Activated T-helper 1 cell treated with anti-CD3 and anti-CD28 coated beads, Interleukin-12 subunit alpha, Interleukin-12 subunit beta, Interleukin-2, Interleukin-4 antibody, amounts not matched to agents 30 ng/mL and 10 ng/mL and 1 ng/mL, durations not matched to agents 14 hours and 24 hours and 36 hours (primary cell): ENCODE data around the gene TRPV5. TPM values are rescaled to one million over a fixed set of nuclear protein-coding genes. Genes with fewer than 3 reads are reported as not detected.
"Not testable (repeated sequence)": the region's sequence is repeated elsewhere in the genome, so short reads cannot be mapped to it uniquely, and the experiment has no call there.

Experiments
- DNase-seq: peaks from one replicate; pipeline ENCODE4 v3.0.0; 2021; ENCODE audit warnings: low spot score
- H3K27ac Mint-ChIP-seq: one replicate; pipeline ENCODE4 v1.8.0; 2021; ENCODE audit warnings: mild to moderate bottlenecking, mixed read lengths
- H3K27me3 Mint-ChIP-seq: one replicate; pipeline ENCODE4 v1.8.0; 2022; ENCODE audit warnings: mild to moderate bottlenecking, moderate library complexity, mixed read lengths; ENCODE audit not compliant: insufficient read depth
- H3K36me3 Mint-ChIP-seq: one replicate; pipeline ENCODE4 v1.8.0; 2021; ENCODE audit warnings: low read depth, mixed read lengths
- H3K4me1 Mint-ChIP-seq: one replicate; pipeline ENCODE4 v1.8.0; 2021; ENCODE audit warnings: low read depth, mixed read lengths
- H3K4me3 Mint-ChIP-seq: one replicate; pipeline ENCODE4 v1.8.0; 2021; ENCODE audit warnings: mild to moderate bottlenecking, moderate library complexity, mixed read lengths
- H3K9me3 Mint-ChIP-seq: one replicate; pipeline ENCODE4 v1.8.0; 2021; ENCODE audit warnings: mixed read lengths
- intact Hi-C: fragments of 100-400 bp; cut with micrococcal nuclease; formaldehyde crosslinking; loops from one replicate; pipeline ENCODE4 v1.15.1; 2024
- total RNA-seq: library from RNA; stranded (reverse); gene quantifications from 2 replicates; pipeline ENCODE4 v1.2.3, GENCODE V29; 2022

TRPV5 gene
- not detected in 2 replicates for total RNA-seq

DNA sequence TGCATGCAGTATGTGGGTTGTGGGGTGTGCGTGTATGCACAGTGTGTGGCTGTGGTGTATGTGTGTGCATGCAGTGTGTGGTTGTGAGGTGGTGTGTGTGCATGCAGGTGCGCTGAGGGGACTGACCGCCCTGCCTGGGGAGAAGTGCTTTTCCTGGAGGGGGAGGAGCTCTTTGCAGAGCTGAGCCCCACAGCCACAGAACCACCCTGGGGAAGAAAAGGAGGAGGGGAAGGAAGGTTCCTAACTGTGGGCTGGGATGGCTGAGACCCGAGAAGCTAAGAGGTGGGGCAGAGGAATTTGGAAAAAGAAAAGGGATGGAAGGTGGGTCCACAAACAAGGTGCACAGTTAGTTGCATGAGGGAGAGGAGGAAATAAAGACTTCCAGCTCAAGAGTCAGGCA is at the start of gene TRPV5:
Gene TRPV5, minus strand, starts transcription at position 123 of the 400 bp plus-strand sequence. CDS start 287 bp downstream, outside the sequence.
- no peaks in the 10 kb centered on the region for H3K9me3 Mint-ChIP-seq
- no peak within 1 kb of the TSS for H3K27ac Mint-ChIP-seq
- peaks cover 5% of the 10 kb centered on the region for H3K27me3 Mint-ChIP-seq
- H3K4me1 Mint-ChIP-seq: no peaks in the 10 kb centered on the region
- no peak within 1 kb of the TSS for H3K4me3 Mint-ChIP-seq
- H3K36me3 Mint-ChIP-seq: no peaks in the 10 kb centered on the region
- no peak for DNase-seq
- intact Hi-C loops: no loop called here

DNA sequence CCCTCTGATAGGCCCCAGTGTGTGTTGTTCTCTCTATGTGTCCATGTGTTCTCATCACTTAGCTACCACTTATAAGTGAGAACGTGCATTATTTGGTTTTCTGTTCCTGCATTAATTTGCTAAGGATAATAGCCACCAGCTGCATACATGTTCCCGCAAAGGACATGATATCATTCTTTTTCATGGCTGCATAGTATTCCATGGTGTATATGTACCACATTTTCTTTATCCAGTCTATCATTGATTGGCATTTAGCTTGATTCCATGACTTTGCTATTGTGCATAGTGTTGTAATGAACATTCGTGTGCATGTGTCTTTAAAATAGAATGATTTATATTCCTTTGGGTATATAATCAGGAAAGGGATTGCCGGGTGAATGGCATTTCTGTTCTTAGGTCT is 44.9 kb upstream of the TRPV5 start:
- DNase-seq, H3K4me1 Mint-ChIP-seq, H3K4me3 Mint-ChIP-seq, H3K27me3 Mint-ChIP-seq, H3K27ac Mint-ChIP-seq, intact Hi-C loops, H3K36me3 Mint-ChIP-seq, H3K9me3 Mint-ChIP-seq: not testable (repeated sequence)

DNA sequence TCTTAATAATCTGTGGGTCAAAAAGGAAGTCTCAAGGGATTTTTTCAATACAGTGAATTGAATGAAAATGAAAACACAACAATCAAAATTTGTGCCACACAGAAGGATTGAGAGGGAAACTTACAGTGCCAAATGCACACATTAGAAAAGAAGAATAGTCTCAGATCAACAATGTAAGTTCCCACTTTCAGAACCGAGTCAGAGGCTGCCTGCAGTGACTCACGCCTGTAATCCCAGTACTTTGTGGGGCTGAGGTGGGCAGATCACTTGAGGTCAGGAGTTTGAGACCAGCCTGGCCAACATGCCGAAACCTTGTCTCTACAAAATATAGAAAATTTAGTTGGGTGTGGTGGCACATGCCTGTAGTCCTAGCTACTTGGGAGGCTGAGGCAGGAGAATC is 41.1 kb upstream of the TRPV5 start:
- peaks cover 3% of the 10 kb centered on the region for H3K9me3 Mint-ChIP-seq
- DNase-seq: no peak
- H3K4me3 Mint-ChIP-seq: no peak overlapping the region
- no peaks in the 10 kb centered on the region for H3K4me1 Mint-ChIP-seq
- intact Hi-C loops: no loop called here
- H3K36me3 Mint-ChIP-seq: no peaks in the 10 kb centered on the region
- H3K27ac Mint-ChIP-seq: no peak overlapping the region
- H3K27me3 Mint-ChIP-seq: peaks cover 3% of the 10 kb centered on the region

DNA sequence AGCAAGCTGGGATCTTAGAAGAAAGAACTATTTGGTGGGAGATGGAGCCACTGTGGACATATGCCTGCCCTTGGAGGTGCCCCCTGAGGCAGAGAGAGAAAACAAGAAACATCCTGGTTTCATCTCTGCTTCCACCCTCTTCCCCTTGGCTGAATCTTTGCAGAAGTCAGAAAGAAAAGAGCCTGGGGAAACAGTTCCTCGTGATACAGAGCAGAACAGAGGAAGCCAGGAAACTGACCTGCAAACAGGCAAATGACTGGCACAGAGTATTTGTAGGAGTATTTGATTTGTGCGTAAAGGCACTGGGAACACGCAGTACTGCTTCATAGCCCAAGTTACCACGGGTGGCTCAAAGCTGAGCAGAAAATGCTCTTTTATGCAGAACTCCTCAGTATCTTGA is 35.6 kb upstream of the TRPV5 start:
- H3K27me3 Mint-ChIP-seq: peaks cover 8% of the 10 kb centered on the region
- H3K36me3 Mint-ChIP-seq: no peaks in the 10 kb centered on the region
- H3K27ac Mint-ChIP-seq: no peak overlapping the region
- no peaks in the 10 kb centered on the region for H3K4me1 Mint-ChIP-seq
- intact Hi-C loops: no loop called here
- DNase-seq: no peak
- H3K4me3 Mint-ChIP-seq: no peak overlapping the region
- H3K9me3 Mint-ChIP-seq: no peaks in the 10 kb centered on the region

DNA sequence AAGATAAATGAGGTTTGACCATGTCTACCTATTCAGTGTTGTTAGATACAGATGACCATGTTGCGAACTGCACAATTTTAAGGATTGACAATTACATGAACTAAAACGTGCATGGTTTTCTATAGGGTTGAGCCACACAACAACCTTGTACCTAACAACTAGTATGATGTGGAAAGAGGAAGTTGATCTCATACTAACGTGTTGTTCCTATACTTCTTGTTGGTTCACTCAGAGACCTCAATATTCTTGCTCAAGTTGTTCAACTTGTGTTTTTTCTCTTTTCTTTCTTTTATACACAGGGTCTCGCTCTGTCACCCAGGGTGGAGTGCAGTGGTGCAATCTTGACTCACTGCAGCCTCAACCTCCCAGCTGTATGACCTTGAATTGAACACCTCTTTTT is 34.7 kb upstream of the TRPV5 start:
- DNase-seq: no peak
- intact Hi-C loops: no loop called here
- H3K4me1 Mint-ChIP-seq: no peaks in the 10 kb centered on the region
- no peak overlapping the region for H3K27ac Mint-ChIP-seq
- H3K27me3 Mint-ChIP-seq: peaks cover 10% of the 10 kb centered on the region
- no peak overlapping the region for H3K4me3 Mint-ChIP-seq
- H3K36me3 Mint-ChIP-seq: no peaks in the 10 kb centered on the region
- H3K9me3 Mint-ChIP-seq: no peaks in the 10 kb centered on the region

DNA sequence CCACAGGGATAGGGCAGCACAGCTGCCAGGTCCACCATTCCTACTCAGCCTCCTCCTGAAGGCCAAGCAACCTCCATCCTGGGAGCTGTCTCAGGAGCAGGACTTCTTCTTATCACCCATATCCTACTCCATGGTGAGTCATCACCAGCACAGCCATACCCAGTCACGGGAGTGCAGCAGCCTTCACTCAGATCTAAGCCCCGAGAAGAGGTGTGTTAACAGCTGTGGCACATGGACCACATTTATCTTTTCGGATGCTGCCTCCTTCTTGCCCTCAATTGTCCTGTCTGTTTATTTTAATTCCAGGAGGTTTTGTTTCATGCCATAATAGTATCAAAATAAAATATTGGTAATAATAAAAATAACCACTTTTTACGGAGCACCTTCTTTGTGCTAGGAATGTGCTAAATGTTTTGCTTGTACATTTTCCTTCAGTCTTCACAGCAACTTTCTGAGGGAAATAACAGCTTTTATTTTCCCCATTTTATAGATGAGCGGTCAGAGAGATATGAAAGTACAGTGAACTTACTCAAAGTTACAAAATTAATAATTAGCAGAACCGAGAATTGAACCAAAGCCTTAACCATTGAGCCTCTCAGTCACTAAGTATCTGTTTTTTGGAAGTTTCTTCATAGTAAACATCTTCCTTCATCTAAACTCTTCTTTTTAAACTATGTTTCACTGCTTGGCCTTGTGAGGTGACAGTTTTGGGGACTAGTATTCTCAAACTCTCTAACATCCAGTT is 31.1 kb upstream of the TRPV5 start:
- H3K27me3 Mint-ChIP-seq: peaks cover 11% of the 10 kb centered on the region
- DNase-seq: no peak
- H3K4me1 Mint-ChIP-seq: no peaks in the 10 kb centered on the region
- H3K27ac Mint-ChIP-seq: no peak overlapping the region
- H3K9me3 Mint-ChIP-seq: no peaks in the 10 kb centered on the region
- intact Hi-C loops: no loop called here
- no peak overlapping the region for H3K4me3 Mint-ChIP-seq
- H3K36me3 Mint-ChIP-seq: no peaks in the 10 kb centered on the region

DNA sequence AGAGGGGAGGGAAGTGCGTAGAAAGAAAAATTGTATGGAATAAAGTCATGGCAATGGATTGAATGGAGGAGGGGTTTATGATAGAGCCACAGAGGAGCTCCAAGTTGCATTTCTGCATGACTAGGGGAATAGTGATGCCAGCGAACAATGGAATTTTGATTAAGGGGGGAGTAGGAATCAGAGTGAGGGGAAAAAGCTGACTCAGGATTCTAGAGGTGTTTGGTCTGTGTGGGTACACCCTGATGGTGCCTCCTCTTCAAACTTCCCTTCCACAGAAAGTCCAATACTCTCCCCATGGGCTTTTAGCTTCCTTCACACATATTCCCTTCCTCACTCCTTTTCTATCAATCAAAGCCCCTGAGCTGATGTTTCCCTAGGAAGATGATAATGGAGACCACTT is 30.4 kb upstream of the TRPV5 start:
- intact Hi-C loops: no loop called here
- H3K27me3 Mint-ChIP-seq: peaks cover 16% of the 10 kb centered on the region
- H3K36me3 Mint-ChIP-seq: no peaks in the 10 kb centered on the region
- no peak for DNase-seq
- H3K27ac Mint-ChIP-seq: no peak overlapping the region
- H3K9me3 Mint-ChIP-seq: no peaks in the 10 kb centered on the region
- no peaks in the 10 kb centered on the region for H3K4me1 Mint-ChIP-seq
- H3K4me3 Mint-ChIP-seq: no peak overlapping the region

DNA sequence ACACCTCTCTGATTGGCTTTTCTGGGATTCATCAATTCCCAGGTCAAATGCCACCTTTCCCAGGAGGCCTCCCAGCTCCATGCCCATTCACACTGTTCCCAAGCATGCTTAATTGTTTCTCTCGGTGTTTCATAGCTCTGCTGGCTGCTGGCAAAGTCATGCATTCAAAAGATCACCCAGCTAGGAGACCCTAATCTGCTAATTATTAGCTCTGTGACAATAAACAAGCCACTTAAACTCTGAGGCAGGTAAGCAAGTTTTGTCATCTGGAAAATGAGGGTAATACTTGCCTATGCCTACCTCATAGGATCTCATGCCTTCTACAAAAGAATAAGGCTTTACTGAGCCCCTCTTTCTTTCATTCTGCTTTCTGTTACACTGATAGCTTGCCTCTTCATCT is 29.4 kb upstream of the TRPV5 start:
- intact Hi-C loops: no loop called here
- no peaks in the 10 kb centered on the region for H3K9me3 Mint-ChIP-seq
- no peak overlapping the region for H3K27ac Mint-ChIP-seq
- H3K4me1 Mint-ChIP-seq: no peaks in the 10 kb centered on the region
- peaks cover 20% of the 10 kb centered on the region for H3K27me3 Mint-ChIP-seq
- no peaks in the 10 kb centered on the region for H3K36me3 Mint-ChIP-seq
- DNase-seq: no peak
- no peak overlapping the region for H3K4me3 Mint-ChIP-seq

DNA sequence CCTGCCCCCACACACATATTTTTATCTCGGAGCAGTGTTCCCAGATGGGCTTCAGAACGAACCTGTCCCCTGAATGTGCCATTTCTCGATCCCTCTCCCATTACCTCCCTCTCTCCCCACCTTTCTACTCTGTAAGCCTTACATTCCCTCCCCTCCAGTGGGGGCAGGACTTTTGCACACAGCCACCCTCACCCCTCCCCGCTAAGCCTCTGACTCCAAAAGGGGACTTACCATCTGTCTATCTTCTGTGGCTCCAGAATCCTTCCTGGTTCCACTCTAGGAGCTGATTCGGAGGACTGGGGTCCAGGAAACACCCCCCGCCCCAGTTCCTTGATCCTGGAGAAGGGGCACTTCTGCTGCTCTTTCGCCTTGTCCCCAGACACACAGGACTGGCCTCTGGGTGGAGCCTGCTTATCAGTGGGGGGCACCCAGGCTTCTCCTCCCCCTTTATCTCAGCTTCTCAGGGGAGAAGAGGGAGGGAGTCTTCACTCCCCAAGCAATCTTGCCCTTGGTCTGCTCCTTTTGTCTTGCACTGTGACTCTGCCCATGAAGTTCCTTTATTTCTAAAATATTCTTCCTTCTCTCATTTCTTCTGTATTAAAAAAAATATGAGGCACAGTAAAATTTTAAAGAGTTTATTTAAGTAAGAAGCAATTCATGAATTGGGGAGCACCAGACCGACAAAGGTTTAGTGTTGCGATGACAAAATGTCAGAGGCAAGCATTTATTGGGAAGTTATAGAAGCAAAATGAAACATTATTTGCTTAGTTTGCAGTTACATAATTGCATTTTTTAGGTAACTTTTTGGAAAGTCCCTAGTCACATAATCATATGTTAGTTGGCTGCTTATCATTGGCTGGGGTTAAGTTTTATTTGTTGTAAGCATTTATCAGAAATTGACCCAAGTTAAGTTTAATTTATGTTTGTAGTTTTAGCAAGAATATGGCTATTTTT is 28.7 kb upstream of the TRPV5 start, which contains the start of gene KEL:
Gene KEL, minus strand, starts transcription at position 391 of the 954 bp plus-strand sequence. Its CDS starts 157 bp downstream, at position 234.
- intact Hi-C loops: no loop called here
- Mint-ChIP-seq H3K9me3 (no peaks in the 10 kb centered on the region), H3K4me1 (no peaks in the 10 kb centered on the region)

DNA sequence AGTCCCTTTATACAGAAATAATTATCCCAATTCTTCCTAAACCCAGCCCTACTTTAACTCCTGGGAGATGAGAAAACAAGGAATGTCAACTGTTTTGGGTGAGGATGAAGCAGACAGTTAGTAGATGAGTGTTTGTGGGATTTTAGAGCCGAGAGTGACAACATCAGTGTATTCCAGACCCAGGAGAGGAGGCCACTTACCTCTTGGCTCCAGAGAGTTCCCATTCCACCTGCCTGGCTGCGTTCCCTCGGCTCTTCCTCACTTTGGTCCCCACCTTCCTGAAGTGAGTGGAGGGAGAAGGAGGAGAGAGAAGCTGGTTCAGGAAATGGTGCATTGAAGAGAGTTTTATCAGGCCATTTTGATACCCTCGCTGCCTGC is 28.0 kb upstream of the TRPV5 start:
- Mint-ChIP-seq H3K27me3 (peaks cover 15% of the 10 kb centered on the region), H3K4me3 (no peak overlapping the region), H3K27ac (no peak overlapping the region), H3K4me1 (no peaks in the 10 kb centered on the region), H3K36me3 (no peaks in the 10 kb centered on the region), H3K9me3 (no peaks in the 10 kb centered on the region)
- intact Hi-C loops: no loop called here
- no peak for DNase-seq

More for the DNA sequence above, 28.7 kb upstream of the TRPV5 start, which contains the start of gene KEL:
- Mint-ChIP-seq H3K27ac (no peak within 1 kb of the TSS), H3K27me3 (peaks cover 20% of the 10 kb centered on the region), H3K4me3 (no peak within 1 kb of the TSS), H3K36me3 (no peaks in the 10 kb centered on the region)
- DNase-seq: no peak

DNA sequence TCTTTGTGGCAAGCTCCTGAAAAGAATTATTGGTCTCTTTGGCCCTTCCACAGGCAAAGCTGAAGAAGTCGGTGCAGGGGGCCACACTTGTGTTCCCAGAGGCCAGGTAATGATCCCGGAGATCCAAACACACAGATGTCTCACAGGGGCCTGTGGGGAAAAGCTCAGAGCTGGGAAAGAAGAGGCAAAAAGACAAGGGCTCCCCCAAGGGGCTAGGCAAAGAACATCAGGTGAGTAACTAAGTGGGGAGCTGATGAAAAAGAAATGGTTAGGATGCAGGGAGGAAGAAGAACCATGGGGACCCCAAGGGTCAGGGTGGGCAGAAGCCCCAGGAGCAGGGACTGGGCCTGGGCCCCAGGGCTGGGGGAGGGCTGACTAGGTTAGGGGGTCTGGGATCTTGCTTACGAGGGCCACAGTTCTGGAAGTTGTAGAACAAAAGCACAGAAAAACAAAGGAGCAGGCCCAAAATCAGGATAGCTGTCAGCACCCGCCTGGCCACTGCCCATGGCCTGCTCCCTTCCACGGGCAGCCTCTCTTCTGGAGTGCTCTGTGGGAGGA is 27.5 kb upstream of the TRPV5 start:
- H3K27me3 Mint-ChIP-seq: peaks cover 15% of the 10 kb centered on the region
- DNase-seq: no peak
- peaks cover 2% of the 10 kb centered on the region for H3K9me3 Mint-ChIP-seq
- no peaks in the 10 kb centered on the region for H3K36me3 Mint-ChIP-seq
- intact Hi-C loops: no loop called here
- H3K4me3 Mint-ChIP-seq: no peak overlapping the region
- H3K4me1 Mint-ChIP-seq: no peaks in the 10 kb centered on the region
- H3K27ac Mint-ChIP-seq: no peak overlapping the region

DNA sequence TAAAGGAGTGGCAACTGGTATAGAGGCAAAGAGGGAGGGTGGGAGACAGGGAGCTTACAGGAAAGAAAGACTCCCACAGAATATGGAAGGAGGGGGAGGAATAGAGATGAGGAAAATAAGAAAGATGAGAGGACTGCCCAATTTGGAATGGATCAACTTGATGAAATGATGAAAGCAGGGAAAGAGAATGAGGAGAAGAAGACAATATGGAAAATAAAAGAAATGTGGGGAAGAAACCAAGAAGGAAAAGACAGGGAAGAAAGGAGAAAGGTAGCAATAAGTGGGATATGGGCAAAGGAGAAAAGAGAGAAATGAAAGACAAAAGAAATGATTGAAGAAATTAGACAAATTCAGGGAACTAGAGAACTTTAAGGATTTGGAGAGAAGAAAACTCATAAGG is 25.7 kb upstream of the TRPV5 start:
- H3K9me3 Mint-ChIP-seq: peaks cover 13% of the 10 kb centered on the region
- no peaks in the 10 kb centered on the region for H3K36me3 Mint-ChIP-seq
- peaks cover 18% of the 10 kb centered on the region for H3K27me3 Mint-ChIP-seq
- no peak overlapping the region for H3K4me3 Mint-ChIP-seq
- intact Hi-C loops: no loop called here
- H3K27ac Mint-ChIP-seq: no peak overlapping the region
- no peaks in the 10 kb centered on the region for H3K4me1 Mint-ChIP-seq
- DNase-seq: no peak

DNA sequence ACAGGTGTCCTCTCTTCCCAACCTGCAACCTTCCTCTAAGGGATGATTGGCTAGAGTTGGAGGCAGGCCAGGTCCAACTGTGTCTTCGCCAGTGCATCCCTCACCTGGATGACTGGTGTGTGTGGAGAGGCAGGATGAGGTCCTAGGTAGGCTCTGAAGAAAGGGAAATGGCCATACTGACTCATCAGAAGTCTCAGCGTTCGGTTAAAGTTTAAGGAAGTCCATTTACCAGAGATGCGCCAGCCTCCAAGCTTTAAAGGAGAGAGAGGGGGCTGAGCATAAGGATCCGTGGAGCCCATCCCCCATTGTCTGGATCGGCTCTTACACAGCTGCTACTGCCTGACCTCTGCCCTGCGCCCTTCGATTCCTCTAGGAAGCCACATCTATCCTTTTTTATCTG is 24.2 kb upstream of the TRPV5 start:
- Mint-ChIP-seq H3K27me3 (peaks cover 15% of the 10 kb centered on the region), H3K36me3 (no peaks in the 10 kb centered on the region), H3K9me3 (peaks cover 19% of the 10 kb centered on the region), H3K4me3 (no peak overlapping the region), H3K4me1 (no peaks in the 10 kb centered on the region), H3K27ac (no peak overlapping the region)
- DNase-seq: no peak
- intact Hi-C loops: no loop called here
